ENCODE results near the gene SV2A.
"Not testable (repeated sequence)": the region's sequence is repeated elsewhere in the genome, so short reads cannot be mapped to it uniquely, and the experiment has no call there.

GRCh38 chr1:149886121-149886395, 31.6 kb downstream of the SV2A start:
- TF ChIP-seq POLR2A, CTCF (IDR thresholded peaks at IDR 0.05): not testable (repeated sequence)

All from right lobe of liver (tissue), 4 donors.